HG03442 (cell line): ENCODE results near the gene C16orf92.

ENCODE experiments used
- ATAC-seq: cut with Tn5 transposase; IDR thresholded peaks from one replicate; pipeline ENCODE4 v1.9.1; 2021; ENCODE audit warnings: mild to moderate bottlenecking, moderate library complexity; ENCODE audit not compliant: unreplicated experiment

C16orf92 gene, protein sequence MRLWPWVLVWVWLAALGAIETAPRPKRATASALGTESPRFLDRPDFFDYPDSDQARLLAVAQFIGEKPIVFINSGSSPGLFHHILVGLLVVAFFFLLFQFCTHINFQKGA

GRCh38 chr16:30022887-30023286 lies at the start of gene C16orf92:
TSS of gene C16orf92 (plus strand) at chr16:30023198. CDS start at chr16:30023341, 143 bp downstream.
- ATAC-seq: no peak

- peak; percentile 90 for ATAC-seq
Observed at GRCh38 chr16:29973384-29974246, 49.4 kb upstream of the C16orf92 start, which contains the start of gene TAOK2. TSS of gene TAOK2 (plus strand) at chr16:29973868. CDS start at chr16:29977773, 3,905 bp downstream.

GRCh38 chr16:29974291-29975133 lies 48.5 kb upstream of the C16orf92 start:
- no peak for ATAC-seq

DNA sequence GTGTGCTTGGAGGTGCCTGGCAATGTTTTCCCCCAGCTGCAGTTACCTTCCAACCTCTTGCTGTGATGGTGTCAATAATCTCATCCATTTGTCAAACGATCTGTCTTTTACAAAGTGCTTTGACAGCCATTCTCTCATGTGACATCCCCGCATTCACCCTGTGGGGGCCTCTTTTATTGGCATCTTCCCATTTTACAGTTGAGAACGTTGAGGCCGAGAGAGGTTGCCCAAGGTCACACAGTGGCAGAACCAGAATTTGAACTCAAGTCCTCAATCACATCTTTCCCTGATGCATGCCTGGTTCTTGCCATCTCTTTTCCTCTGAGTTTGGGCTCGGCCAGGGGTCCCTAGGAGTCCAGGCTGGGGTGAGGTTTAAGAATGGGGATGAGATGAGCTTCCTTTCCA lies 47.9 kb upstream of the C16orf92 start:
- no peak for ATAC-seq

DNA sequence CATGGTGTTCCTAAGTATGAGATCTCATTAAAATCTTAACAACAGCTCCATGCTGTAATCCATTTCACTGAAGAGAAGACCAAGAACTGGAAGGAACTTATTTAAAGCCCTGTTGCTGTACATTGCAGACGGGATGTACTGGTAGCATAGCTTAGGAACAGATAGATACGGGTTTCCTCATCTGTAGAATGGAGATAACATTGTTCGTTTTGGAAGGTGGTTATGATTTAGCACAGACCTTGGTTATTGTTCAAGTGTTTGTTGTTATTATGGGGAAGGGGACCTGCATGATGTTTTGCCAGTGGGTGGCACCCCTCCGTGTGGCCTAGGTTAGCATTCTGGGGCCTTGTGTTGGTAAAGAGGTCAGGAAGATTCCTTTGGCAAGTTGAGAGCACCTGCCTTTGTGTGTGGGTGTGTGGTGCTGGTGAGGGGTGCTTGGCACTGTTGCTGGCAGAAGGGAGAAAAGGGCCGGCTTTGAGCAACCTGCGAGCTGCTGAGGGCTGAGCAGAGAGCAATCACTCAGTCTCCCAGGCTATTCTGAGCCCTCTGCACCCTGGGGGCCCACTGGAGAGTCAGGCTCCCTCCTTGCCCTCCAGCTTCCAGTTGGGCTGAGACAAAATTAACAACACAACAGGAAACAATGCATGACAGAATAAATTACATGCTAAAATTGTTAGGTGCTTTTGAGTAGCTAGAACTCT lies 47.0 kb upstream of the C16orf92 start:
- no peak for ATAC-seq

DNA sequence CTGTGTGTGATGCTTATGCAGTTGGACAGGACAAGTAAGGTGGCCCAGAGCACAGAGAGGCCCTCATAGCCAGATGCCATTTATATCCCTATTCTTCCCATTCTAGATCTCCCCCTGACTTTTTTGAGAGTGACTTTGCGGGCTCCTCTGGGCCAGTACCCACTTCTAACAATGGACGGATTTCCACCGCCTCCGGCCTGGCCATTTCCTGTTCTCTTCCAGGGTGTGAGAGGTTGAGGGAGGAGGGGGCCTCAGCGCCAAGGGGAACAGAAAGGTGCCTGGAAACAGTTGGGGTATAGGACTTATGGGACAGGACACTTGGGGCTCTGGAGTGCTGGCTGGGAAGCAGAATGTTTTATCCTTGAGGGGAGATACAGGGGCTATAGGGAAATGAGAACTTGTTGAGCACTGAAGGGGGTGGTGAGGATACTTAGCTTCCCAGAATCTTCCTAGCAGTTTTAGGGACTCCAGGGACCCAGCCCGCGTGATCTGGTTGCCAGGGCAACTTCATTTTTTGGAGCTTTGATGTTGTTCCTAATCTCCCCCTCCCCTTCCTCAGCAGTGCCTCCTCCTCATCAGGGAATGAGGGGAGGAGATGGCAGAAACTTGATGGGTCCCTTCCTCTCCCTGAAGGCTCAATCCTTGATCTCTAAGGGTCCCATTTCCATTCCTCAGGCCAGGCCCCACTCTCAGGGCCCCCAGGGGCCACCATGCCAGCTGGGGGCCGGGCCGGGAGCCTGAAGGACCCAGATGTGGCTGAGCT lies 45.8 kb upstream of the C16orf92 start:
- ATAC-seq: no peak

- no peak for ATAC-seq
Observed at GRCh38 chr16:29978081-29978480, 44.9 kb upstream of the C16orf92 start.

DNA sequence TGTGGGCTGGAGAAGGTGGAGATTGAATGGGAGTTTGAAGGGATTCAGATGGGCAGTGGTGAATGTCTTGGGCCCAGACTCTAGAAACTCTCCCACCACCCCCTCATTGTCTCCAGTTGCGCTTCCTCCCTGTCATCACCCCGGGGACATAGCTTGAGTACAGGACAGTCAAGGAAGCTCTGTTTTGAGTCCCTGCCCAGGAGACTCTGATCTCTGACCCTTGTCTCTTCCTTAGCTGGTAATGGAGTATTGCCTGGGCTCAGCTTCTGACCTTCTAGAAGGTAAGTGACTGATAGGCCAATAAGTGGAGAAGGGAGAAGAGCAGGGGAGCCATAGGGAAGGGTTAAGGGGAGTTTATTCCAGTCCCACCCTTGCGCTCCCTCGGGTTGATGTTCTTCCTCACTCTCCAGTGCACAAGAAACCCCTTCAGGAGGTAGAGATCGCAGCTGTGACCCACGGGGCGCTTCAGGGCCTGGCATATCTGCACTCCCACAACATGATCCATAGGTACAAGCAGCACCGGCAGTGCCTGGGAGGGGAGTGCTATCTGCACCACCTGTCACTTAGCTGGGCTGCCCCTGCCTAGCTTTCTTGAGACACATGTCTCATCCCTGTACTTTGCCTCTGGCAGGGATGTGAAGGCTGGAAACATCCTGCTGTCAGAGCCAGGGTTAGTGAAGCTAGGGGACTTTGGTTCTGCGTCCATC lies 44.3 kb upstream of the C16orf92 start:
- ATAC-seq: no peak

GRCh38 chr16:29982560-29983419 lies 40.2 kb upstream of the C16orf92 start:
- ATAC-seq: no peak

DNA sequence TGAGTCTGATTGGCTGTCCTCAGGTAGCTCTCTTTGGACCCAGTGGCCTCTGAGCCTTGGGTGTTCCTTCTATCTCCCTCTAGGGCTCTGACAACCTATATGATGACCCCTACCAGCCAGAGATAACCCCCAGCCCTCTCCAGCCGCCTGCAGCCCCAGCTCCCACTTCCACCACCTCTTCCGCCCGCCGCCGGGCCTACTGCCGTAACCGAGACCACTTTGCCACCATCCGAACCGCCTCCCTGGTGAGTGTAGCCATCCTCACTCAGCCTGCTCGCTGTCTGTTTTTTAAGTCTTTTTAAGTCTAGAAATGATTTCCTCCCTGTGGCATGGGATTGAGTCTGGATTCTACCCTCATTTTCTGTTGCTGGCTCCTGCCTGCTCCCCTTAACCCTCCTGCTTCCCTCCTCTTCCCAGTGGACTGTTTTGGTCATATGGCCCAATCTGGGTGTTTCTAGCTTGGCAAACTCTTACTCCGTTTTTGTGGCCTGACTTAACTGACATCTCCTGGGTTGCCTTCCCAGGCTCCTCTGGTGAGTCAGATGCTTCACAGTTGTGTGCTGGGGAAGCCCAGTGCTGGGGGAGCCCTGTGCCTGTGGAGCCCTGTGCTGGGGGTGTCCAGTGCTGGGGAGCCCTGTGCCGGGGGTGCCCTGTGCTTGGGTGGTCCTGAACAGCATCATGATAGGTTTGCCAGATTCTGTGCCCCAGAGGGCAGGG lies 39.4 kb upstream of the C16orf92 start:
- ATAC-seq: no peak

DNA sequence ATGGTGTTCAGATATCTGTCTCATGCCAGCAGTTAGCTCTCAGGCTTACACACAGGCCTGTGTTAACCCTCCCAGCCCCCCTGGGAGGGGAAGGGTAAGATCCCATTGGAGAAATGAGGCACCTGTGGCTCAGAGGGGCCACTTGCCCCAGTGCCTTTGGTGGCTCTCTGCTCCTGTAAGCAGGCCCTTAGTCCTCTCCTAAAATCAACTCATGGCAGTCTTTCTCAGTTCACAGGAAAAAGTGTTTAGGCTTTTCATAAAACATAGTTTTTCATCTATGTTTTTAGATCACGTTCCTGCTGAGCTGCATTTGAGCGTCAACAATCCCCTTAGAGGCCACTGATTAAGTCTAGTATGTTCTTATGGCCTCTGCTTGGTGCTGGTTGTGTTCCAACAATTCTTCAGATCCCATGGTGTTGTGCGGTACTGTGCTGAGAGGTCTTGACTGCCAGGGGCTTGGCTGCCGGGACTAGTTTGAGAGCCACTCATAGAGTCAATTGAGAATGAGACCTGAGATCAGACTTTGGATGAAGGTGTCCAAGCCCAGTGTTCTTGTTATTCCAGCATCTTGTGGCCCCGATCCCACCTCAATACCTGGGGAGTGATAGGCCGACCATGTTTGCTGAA lies 38.7 kb upstream of the C16orf92 start:
- no peak for ATAC-seq

DNA sequence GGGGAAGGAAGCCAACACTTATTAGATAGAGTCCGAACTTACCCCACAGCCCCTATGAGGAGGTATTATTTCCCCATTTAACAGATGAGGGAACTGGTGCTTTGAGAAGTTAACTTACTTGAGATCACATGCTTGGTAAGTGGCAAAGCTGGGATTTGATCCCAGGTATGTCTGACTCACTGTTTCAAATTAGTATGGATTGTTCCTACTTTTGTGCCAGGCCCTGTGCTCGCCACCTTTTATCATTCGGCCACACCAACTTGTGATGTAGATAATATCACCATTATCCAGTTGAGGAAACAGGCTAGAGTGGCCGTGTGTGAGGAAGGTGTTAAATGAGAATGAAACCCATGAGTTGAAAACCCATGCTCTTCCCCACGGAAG lies 38.2 kb upstream of the C16orf92 start:
- ATAC-seq: no peak

- ATAC-seq: no peak
Observed at GRCh38 chr16:29985271-29985811, 37.7 kb upstream of the C16orf92 start.

DNA sequence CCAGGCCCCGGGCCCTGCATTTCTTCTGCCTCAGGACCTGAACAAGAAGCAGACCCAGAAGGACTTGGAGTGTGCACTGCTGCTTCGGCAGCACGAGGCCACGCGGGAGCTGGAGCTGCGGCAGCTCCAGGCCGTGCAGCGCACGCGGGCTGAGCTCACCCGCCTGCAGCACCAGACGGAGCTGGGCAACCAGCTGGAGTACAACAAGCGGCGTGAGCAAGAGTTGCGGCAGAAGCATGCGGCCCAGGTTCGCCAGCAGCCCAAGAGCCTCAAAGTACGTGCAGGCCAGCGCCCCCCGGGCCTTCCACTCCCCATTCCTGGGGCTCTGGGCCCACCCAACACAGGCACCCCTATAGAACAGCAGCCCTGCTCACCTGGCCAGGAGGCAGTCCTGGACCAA lies 36.8 kb upstream of the C16orf92 start:
- no peak for ATAC-seq

DNA sequence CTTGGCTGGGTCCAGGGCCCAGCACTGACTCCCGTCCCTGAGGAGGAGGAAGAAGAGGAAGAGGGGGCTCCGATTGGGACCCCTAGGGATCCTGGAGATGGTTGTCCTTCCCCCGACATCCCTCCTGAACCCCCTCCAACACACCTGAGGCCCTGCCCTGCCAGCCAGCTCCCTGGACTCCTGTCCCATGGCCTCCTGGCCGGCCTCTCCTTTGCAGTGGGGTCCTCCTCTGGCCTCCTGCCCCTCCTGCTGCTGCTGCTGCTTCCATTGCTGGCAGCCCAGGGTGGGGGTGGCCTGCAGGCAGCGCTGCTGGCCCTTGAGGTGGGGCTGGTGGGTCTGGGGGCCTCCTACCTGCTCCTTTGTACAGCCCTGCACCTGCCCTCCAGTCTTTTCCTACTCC lies 36.1 kb upstream of the C16orf92 start:
- no peak for ATAC-seq

DNA sequence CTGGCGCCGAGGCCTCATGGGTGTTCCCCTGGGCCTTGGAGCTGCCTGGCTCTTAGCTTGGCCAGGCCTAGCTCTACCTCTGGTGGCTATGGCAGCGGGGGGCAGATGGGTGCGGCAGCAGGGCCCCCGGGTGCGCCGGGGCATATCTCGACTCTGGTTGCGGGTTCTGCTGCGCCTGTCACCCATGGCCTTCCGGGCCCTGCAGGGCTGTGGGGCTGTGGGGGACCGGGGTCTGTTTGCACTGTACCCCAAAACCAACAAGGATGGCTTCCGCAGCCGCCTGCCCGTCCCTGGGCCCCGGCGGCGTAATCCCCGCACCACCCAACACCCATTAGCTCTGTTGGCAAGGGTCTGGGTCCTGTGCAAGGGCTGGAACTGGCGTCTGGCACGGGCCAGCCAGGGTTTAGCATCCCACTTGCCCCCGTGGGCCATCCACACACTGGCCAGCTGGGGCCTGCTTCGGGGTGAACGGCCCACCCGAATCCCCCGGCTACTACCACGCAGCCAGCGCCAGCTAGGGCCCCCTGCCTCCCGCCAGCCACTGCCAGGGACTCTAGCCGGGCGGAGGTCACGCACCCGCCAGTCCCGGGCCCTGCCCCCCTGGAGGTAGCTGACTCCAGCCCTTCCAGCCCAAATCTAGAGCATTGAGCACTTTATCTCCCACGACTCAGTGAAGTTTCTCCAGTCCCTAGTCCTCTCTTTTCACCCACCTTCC lies 35.5 kb upstream of the C16orf92 start:
- no peak for ATAC-seq
